GM03348 (cell line): ENCODE data around the gene RSAD1.

Source experiments
- DNase-seq: peaks from one replicate; pipeline ENCODE4 v3.0.0; 2012; ENCODE audit warnings: low spot score

RSAD1 gene

DNA sequence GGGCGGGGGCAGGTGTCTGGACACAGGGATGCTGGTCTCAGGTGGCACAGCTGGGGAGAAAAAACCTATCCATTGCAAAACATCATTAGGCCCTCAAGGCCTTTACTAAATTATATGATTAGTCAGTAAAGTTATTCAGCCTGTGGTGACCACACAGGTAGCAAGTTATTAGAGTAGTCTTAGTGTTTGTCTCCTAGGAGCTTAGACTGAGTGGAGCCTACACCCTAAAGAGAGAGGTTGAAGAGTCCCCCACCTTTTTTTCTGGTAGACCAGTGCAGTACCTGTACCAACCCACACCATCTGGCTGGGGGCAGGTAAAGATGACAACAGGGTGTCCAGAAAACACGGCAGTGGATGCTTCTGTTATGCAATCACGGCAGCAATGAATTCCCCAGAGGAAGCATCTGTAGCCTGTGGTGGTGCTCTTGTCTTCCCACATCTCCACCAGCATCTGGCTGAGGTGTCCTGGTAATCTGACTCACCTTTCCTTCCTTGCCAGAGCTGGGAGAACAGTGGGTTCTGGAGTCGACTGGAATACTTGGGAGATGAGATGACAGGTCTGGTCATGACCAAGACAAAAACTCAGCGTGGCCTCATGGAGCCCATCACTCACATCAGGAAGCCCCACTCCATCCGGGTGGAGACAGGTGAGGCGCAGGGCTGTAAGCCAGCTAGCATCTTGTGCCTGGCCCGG, 40.6 kb downstream of the RSAD1 start:
- DNase-seq = no peak

DNA sequence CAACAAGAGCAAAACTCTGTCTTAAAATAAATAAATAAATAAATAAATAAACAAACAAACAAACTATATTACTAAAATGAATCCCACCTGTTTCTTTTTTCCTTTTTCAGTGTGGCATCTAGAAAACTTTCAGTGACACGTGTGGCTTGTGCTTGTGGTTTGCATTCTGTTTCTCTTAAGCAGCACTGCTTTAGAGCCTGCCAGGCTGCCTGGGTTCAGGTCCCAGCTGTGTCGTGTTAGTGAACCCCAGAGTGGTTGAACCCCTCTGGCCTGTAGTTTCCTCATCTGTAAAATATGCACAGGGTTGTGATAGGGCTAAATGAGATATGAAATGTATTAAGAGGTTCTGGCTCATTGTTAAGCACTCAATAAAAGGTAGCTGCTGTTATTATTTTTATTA, 41.8 kb downstream of the RSAD1 start:
- no peak for DNase-seq

DNA sequence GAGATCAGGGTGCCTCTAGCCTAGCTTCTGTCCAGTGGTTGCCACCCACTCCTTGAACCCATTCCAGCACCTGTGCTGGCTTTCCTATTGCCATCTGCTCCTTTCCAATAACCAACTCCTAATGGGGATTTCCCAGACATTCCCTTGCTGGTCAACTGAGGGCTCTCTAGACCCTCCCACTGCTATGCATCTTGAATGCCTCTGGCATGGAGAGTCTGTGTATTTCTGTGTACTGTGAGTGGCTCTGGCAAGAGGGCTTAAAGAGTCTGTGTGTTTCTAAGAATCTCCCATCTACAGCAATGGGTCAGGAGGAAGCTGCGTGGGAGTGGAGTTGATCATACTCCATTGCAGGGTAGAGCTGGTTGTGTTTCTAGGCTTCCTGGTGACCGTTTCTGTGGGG, 42.9 kb downstream of the RSAD1 start:
- DNase-seq = no peak

DNA sequence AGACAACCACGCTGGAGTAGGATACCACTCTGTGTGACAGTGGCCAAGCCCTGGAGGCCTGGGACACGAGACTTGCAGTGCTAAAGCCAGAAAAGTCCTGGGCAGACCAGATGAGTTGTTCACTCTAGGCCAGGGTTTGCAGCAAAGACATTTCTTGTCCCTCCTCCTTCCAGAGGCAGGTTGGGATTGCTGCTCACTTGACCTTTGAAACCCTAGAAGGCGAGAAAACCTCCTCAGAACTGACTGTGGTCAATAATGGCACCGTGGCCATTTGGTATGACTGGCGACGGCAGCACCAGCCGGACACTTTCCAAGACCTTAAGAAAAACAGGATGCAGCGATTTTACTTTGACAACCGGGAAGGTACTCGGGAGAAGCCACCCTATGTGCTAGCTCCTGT, 44.1 kb downstream of the RSAD1 start:
- DNase-seq = no peak

GRCh38 chr17:50523208-50523607, 44.5 kb downstream of the RSAD1 start:
- no peak for DNase-seq

DNA sequence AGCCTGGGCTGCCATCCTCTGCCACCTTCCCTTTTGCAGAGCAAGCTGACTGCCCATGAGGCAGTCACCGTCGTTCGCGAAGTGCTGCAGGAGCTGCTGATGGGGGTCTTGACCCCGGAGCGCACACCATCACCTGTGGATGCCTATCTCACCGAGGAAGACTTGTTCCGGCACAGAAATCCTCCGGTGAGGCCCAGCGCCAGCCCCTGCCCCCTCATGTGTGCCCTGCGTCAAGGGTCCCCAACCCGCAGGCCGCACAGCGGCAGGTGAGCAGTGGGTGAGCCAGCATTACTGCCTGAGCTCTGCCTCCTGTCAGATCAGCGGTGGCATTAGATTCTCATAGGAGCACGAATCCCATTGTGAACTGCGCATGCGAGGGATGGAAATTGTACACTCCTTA, 46.2 kb downstream of the RSAD1 start:
- no peak for DNase-seq

- DNase-seq = no peak
Measured at GRCh38 chr17:50527155-50527762, 48.6 kb downstream of the RSAD1 start.

DNA sequence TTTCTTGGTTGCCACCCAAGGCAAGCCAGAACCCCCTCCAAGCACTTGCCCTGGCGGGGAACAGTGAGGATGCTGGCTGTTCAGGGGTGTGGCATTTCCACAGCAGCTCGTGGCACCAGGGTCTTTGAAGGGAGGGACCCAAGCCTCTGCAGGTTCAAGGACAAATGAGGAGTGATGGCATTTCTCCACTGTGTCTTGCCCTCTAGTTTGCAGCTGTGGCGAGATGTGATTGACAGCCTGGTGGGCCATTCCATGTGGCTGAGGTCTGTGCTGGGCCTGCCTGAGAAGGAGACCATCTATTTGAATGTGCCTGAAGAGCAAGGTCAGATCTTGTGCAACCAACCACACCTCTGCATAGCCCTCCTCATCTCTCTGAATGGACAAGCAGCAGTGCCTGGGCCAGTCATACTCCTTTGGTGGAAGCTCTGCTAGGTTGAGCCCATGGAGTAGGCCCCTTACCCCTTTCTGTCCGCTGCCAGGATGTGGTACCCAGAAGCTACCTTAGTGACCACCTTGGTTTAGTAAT, 49.4 kb downstream of the RSAD1 start:
- no peak for DNase-seq

GRCh38 chr17:50529849-50530248, 51.2 kb downstream of the RSAD1 start:
- DNase-seq = no peak

- no peak for DNase-seq
Measured at GRCh38 chr17:50531428-50532025, 52.9 kb downstream of the RSAD1 start.

DNA sequence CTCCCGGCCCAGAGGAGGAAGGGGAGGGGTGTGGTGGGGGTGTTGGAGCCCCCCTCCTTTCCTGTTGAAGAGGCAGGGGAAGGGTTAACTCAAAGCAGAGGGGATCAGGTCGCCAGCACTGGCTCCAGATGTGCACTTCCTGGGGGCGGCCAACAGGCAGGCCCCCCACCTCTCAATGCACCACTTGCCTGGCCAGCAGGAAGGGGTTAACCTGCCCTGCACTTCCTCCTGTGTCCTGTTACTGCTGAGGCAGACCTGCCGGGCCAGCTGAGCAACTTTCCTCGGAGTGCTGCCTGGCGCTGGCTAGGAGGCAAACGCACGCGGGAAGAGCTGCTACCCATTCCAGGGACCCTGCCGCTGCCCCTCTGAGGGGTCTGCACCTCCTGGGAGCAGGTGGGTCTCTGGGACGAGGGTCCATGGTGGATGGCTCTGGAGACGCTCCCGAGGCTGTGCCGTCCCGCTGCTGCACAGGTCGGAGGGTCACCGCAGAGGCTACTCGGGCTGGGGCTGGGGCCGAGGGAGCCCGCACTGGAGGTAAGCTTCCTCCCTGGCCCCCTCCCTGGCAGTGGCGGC, 53.9 kb downstream of the RSAD1 start, which contains the start of gene EPN3:
TSS of gene EPN3 (plus strand) at position 284 of the 573 bp plus-strand sequence. CDS start 3,822 bp downstream, outside the sequence.
- DNase-seq = no peak

DNA sequence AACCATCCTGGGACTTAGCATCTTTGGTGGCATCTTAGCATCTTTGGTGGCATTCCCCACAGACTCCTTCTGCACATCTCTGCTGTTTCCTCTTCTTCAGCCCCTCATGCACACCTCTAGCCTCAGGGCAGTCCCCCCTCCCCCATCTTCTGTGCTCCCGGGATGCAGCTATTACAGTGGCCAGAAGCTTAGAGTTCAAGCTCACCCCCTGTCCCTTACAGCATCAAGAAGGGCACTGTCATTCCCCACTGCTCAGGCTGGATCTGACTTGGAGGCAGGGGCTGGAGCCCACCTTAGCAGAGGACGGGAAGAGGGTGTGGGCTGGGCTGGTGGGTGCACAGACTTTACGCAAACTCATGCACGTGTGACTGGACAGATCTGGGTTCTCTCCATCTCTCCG, 54.5 kb downstream of the RSAD1 start:
- no peak for DNase-seq

GRCh38 chr17:50533720-50534148, 55.1 kb downstream of the RSAD1 start:
- DNase-seq = peak; percentile 49

GRCh38 chr17:50534222-50534978, 55.7 kb downstream of the RSAD1 start:
- DNase-seq = peak; percentile 25

- no peak for DNase-seq
Measured at GRCh38 chr17:50534979-50535326, 56.3 kb downstream of the RSAD1 start.

- DNase-seq = no peak
Measured at GRCh38 chr17:50535407-50535806, 56.7 kb downstream of the RSAD1 start.
